Esophagus (tissue), 2 donors: ENCODE data around the gene SRRM5. TPM values are rescaled to one million over a fixed set of nuclear protein-coding genes. Genes with fewer than 3 reads are reported as not detected.
A peak's percentile ranks its signal among the peaks of the same experiment; 100 is the strongest.
"Not testable (repeated sequence)": the region's sequence is repeated elsewhere in the genome, so short reads cannot be mapped to it uniquely, and the experiment has no call there.

ENCODE experiments used
- H3K27ac ChIP-seq, 2 donors: one replicate each; pipeline ENCODE4 v1.5.1; 2013; ENCODE audit warnings: low read depth in 2 of 2, mild to moderate bottlenecking in 2 of 2, inconsistent platforms in 1 of 2, low read length in 1 of 2, moderate library complexity in 1 of 2
- H3K27me3 ChIP-seq, 2 donors: one replicate each; pipeline ENCODE4 v1.6.1; 2013; ENCODE audit warnings: low read length in 2 of 2, control low read depth in 1 of 2, mild to moderate bottlenecking in 1 of 2; ENCODE audit not compliant: insufficient read depth in 2 of 2, control insufficient read depth in 1 of 2
- H3K36me3 ChIP-seq, 2 donors: one replicate each; pipeline ENCODE4 v1.6.1; 2013; ENCODE audit warnings: low read length in 1 of 2; ENCODE audit not compliant: control insufficient read depth in 2 of 2, insufficient read depth in 2 of 2
- H3K4me1 ChIP-seq, 2 donors: one replicate each; pipeline ENCODE4 v1.6.1; 2013; ENCODE audit warnings: low read length in 1 of 2; ENCODE audit not compliant: control insufficient read depth in 2 of 2, insufficient read depth in 2 of 2
- H3K4me3 ChIP-seq, 2 donors: one replicate each; pipeline ENCODE4 v1.5.1; 2013; ENCODE audit warnings: low read length in 2 of 2, mild to moderate bottlenecking in 2 of 2, low read depth in 1 of 2, moderate library complexity in 1 of 2
- H3K9me3 ChIP-seq, 2 donors: one replicate each; pipeline ENCODE4 v1.6.1; 2013; ENCODE audit warnings: mild to moderate bottlenecking in 2 of 2, low read depth in 1 of 2, low read length in 1 of 2, moderate library complexity in 1 of 2; ENCODE audit not compliant: control insufficient read depth in 2 of 2, insufficient read depth in 1 of 2
- WGBS, 2 donors: extraction: QIAGEN DNeasy Blood & Tissue Kit; methylation state at CpG; one replicate each; pipeline ENCODE4 v1.1.7; 2013; 5-methylcytosine and 5-hydroxymethylcytosine counted together
- polyA plus RNA-seq, 2 donors: library from polyadenylated mRNA; stranded (reverse); fragments of 200-250 nt; gene quantifications; one replicate each; pipeline ENCODE4 v1.2.3, GENCODE V29; 2013
- donor health status: healthy with polysubstance abuse.
- donor health status: Bipolar disorder and iron deficiency.

The SRRM5 gene
- polyA plus RNA-seq, 2 donors = 0.14 to 0.71 TPM

- H3K9me3 ChIP-seq = no peaks in the 10 kb centered on the region
- peak within 1 kb of the TSS; percentile 68 to 88 for H3K4me3 ChIP-seq
- WGBS, 2 donors = 0% methylated on average over 51 of the region's 51 CpGs
- H3K36me3 ChIP-seq = peaks cover 0 to 2% of the 10 kb centered on the region in 2 donors
- H3K27ac ChIP-seq = peak within 1 kb of the TSS; percentile 77 to 84
- H3K4me1 ChIP-seq = peaks cover 7 to 13% of the 10 kb centered on the region in 2 donors
- no peaks in the 10 kb centered on the region for H3K27me3 ChIP-seq
Observed at GRCh38 chr19:43575156-43575950, 36.5 kb upstream of the SRRM5 start, which contains the start of the genes PINLYP and XRCC1. Gene PINLYP, plus strand, starts transcription at chr19:43575801. Its CDS starts 1,391 bp downstream, at chr19:43577192. Gene XRCC1, minus strand, starts transcription at chr19:43575527. Its CDS starts 69 bp downstream, at chr19:43575458.

DNA sequence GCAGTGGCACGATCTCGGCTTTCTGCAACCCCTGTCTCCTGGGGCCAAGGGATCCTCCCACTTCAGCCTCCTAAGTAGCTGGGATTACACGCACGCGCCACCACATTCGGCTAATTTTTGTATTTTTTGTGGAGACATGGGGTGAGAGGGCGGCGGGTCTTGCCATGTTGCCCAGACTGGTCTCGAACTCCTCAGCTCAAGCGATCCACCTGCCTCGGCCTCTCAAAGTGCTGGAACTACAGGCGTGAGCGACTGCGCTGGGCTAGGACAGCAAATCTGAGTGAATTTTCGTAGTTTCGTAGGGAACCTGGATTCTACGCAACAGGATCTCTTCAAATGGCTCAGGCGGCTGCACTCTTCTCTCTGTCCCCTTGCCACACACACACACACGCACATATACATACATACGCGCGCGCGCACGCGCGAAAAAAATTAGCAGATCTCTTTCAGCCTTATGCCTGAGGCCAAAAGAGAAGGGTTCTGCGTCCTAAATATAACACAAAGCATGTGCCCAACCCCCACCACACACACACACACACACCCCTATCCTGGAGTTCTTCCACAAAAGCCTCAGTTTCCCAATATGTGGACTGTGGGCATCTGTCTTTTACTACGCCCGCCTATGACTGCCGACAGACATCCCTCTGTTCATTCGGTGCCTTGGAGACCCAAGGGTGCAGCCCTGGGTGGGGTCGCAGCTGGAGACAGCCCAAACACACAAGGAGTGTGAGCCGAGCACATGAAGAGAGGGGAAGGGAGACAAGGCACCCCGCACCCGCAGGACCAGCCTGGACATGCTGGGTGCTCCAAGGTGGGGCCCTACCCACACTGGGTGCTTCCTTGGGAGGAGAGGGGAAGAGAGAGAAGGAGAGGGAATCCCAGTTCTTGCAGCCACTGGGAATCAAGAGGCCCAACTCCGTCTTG, 35.7 kb upstream of the SRRM5 start:
- H3K27ac ChIP-seq = peak overlapping the region; percentile 53 to 69
- peaks cover 0 to 2% of the 10 kb centered on the region in 2 donors for H3K36me3 ChIP-seq
- peak overlapping the region; percentile 30 to 68 for H3K4me3 ChIP-seq
- WGBS, 2 donors = 59 to 62% methylated on average over 37 of the region's 37 CpGs
- H3K27me3 ChIP-seq = no peaks in the 10 kb centered on the region
- H3K9me3 ChIP-seq = no peaks in the 10 kb centered on the region
- peaks cover 5 to 17% of the 10 kb centered on the region in 2 donors for H3K4me1 ChIP-seq

DNA sequence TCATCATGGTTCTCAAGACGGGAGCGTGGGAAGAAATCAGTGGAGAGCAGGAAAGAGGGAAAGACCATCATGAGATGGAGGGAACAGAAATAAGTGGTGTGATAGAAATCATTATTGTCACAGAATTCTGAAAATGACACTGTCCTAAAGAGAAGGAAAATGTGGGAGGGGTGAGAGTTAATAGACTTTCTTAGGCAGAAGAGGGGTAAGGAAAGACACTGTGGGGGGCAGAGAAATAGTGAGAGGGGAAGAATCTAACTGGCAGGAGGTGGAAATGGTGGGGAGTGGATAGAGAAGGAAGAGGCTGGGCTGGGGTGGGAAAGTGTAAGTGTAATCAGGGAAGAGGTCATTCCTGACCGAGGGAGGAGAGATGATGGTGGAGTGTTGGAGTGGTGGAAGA, 33.1 kb upstream of the SRRM5 start:
- peaks cover 5 to 18% of the 10 kb centered on the region in 2 donors for H3K4me1 ChIP-seq

GRCh38 chr19:43581467-43581866, 30.4 kb upstream of the SRRM5 start:
- WGBS, 2 donors = 64 to 72% methylated on average over 7 of the region's 7 CpGs
- Histone ChIP-seq H3K4me1 (peaks cover 2 to 6% of the 10 kb centered on the region in 2 donors), H3K27ac (peak overlapping the region in 1 of 2 donors; percentile 36), H3K9me3 (no peaks in the 10 kb centered on the region), H3K36me3 (peaks cover 2 to 3% of the 10 kb centered on the region in 2 donors), H3K27me3 (no peaks in the 10 kb centered on the region), H3K4me3 (peak overlapping the region; percentile 28 to 52)

More for the DNA sequence above, 33.1 kb upstream of the SRRM5 start:
- WGBS, 2 donors = 86 to 90% methylated on average over 3 of the region's 3 CpGs
- Histone ChIP-seq H3K4me3 (no peak overlapping the region), H3K27me3 (no peaks in the 10 kb centered on the region), H3K9me3 (no peaks in the 10 kb centered on the region), H3K36me3 (no peaks in the 10 kb centered on the region), H3K27ac (no peak overlapping the region)

- peaks cover 0 to 5% of the 10 kb centered on the region in 2 donors for H3K4me1 ChIP-seq
- H3K4me3 ChIP-seq = no peak overlapping the region
- H3K27me3 ChIP-seq = no peaks in the 10 kb centered on the region
- WGBS, 2 donors = 93 to 99% methylated on average over 2 of the region's 2 CpGs
- H3K36me3 ChIP-seq = peaks cover 2 to 3% of the 10 kb centered on the region in 2 donors
- H3K9me3 ChIP-seq = no peaks in the 10 kb centered on the region
- no peak overlapping the region for H3K27ac ChIP-seq
Observed at GRCh38 chr19:43582495-43582894, 29.4 kb upstream of the SRRM5 start.

DNA sequence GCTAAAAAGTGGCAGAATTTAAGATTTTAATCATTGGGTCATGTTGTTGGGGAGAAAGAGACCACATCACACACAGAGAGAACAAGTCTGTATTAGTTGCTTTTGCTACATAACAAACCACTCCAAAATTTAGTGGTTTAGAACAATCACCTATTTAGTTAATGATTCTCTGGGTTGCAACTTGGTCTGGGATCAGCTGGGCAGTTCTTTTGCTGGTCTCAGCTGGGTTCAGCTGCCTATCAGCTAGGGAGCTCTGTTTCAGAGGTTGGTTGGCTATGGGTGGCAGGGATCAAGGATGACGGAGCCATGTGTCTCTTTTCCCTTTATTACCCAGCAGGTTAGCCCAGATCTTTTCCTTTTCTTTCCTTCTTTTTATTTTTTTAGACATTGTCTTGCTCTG, 27.4 kb upstream of the SRRM5 start:
- Histone ChIP-seq H3K36me3 (peaks cover 2 to 3% of the 10 kb centered on the region in 2 donors), H3K27me3 (no peaks in the 10 kb centered on the region), H3K27ac (no peak overlapping the region), H3K4me3 (no peak overlapping the region), H3K9me3 (no peaks in the 10 kb centered on the region), H3K4me1 (peaks cover 0 to 5% of the 10 kb centered on the region in 2 donors)
- WGBS, 2 donors = 75 to 98% methylated on average over 1 of the region's 1 CpG

- H3K9me3 ChIP-seq = no peaks in the 10 kb centered on the region
- no peak overlapping the region for H3K4me3 ChIP-seq
Observed at GRCh38 chr19:43586346-43586745, 25.5 kb upstream of the SRRM5 start.

GRCh38 chr19:43587029-43587428, 24.9 kb upstream of the SRRM5 start:
- H3K9me3 ChIP-seq, H3K27me3 ChIP-seq, H3K27ac ChIP-seq, H3K4me1 ChIP-seq, H3K4me3 ChIP-seq, H3K36me3 ChIP-seq: not testable (repeated sequence)
- WGBS, 2 donors = 92 to 96% methylated on average over 3 of the region's 3 CpGs

More at GRCh38 chr19:43586346-43586745, 25.5 kb upstream of the SRRM5 start:
- Histone ChIP-seq H3K36me3 (peaks cover 3 to 8% of the 10 kb centered on the region in 2 donors), H3K4me1 (peaks cover 0 to under 1% of the 10 kb centered on the region in 2 donors), H3K27ac (no peak overlapping the region), H3K27me3 (no peaks in the 10 kb centered on the region)
- 77 to 91% methylated on average over 2 of the region's 2 CpGs for WGBS, 2 donors

DNA sequence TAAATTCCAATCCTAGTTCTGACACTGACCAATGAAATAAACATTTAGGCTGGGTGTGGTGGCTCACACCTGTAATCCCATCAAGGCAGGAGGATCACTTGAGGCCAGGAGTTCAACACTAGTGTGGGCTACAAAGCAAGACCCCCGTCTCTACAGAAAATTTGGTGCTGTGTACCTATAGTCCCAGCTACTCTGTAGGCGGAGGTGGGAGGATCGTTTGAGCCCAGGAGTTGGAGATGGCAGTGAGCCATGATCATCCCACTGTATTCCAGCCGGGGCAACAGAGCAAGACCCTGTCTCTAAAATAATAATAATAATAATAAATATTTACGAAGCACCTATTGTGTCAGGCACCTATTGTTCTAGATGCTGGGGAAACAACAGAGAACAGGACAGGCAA, 22.6 kb upstream of the SRRM5 start:
- 86 to 89% methylated on average over 5 of the region's 5 CpGs for WGBS, 2 donors
- H3K27ac ChIP-seq = no peak overlapping the region
- no peaks in the 10 kb centered on the region for H3K9me3 ChIP-seq
- H3K36me3 ChIP-seq = peaks cover 3 to 24% of the 10 kb centered on the region in 2 donors
- no peaks in the 10 kb centered on the region for H3K4me1 ChIP-seq
- H3K27me3 ChIP-seq = no peaks in the 10 kb centered on the region
- no peak overlapping the region for H3K4me3 ChIP-seq
